Esophagus squamous epithelium (tissue), 5 donors: ENCODE data around the gene DRAXIN. TPM values are rescaled to one million over a fixed set of nuclear protein-coding genes. Genes with fewer than 3 reads are reported as not detected.

Experiments used
- DNase-seq: peaks from one replicate; lab custom pipeline; 2025; lab: John Stamatoyannopoulos, UW
- H3K27ac ChIP-seq, 4 donors: fragments of 200-600 bp; sonication (generic); one replicate each; pipeline ENCODE4 v1.5.1; 2016 to 2019; ENCODE audit warnings: mild to moderate bottlenecking in 1 of 4
- H3K27me3 ChIP-seq, 4 donors: fragments of 200-600 bp; sonication (generic); 1 replicate in 3 of 4; 2 replicates in 1 of 4; pipeline versions ENCODE4 v1.5.1 to v1.6.0; 2017 to 2021; ENCODE audit warnings: antibody characterized with exemption in 1 of 4
- H3K36me3 ChIP-seq, 3 donors: fragments of 200-600 bp; sonication (generic); one replicate each; pipeline ENCODE4 v1.5.1; 2016 to 2019
- H3K4me1 ChIP-seq, 3 donors: fragments of 200-600 bp; sonication (generic); one replicate each; pipeline ENCODE4 v1.5.1; 2017 to 2019
- H3K4me3 ChIP-seq, 4 donors: fragments of 200-600 bp; sonication (generic); 1 replicate in 3 of 4; 2 replicates in 1 of 4; pipeline ENCODE4 v1.5.1; 2016 to 2019; ENCODE audit warnings: mild to moderate bottlenecking in 2 of 4, moderate library complexity in 1 of 4
- H3K9me3 ChIP-seq, 3 donors: fragments of 200-600 bp; sonication (generic); one replicate each; pipeline ENCODE4 v1.5.1; 2016 to 2019
- POLR2A ChIP-seq, 4 donors: fragments of 450-650 bp; IDR thresholded peaks; one replicate each; pipeline ENCODE4 v1.6.1; 2017; ENCODE audit warnings: antibody characterized with exemption in 4 of 4, mild to moderate bottlenecking in 4 of 4, moderate library complexity in 3 of 4
- WGBS, 2 donors: methylation state at CpG; one replicate each; pipeline ENCODE4 v1.1.5; 2018; 5-methylcytosine and 5-hydroxymethylcytosine counted together
- intact Hi-C: fragments of 100-400 bp; cut with DNase I; formaldehyde crosslinking; loops from one replicate; pipeline ENCODE4 v1.15.0; 2022
- total RNA-seq, 4 donors: library from RNA; depleted of rRNA; stranded (reverse); fragments of >200 nt; gene quantifications; one replicate each; pipeline ENCODE4 v1.1.0, GENCODE V29; 2016
- TF ChIP-seq, protein P1 (sequence below), 6 experiments: fragments of 450-650 bp in 4 of 6; fragments of 200-600 bp in 2 of 6; sonication (generic) in 2 of 6; IDR thresholded peaks; one replicate each; pipeline ENCODE4 v1.5.1; 2016 to 2019; ENCODE audit warnings: antibody characterized with exemption in 6 of 6, mild to moderate bottlenecking in 4 of 6, moderate library complexity in 4 of 6
- donor health status: DM: yes; HTN: yes; CAD: no.

Gene DRAXIN
- total RNA-seq, 4 donors from 2014 or later, result not detected

DNA sequence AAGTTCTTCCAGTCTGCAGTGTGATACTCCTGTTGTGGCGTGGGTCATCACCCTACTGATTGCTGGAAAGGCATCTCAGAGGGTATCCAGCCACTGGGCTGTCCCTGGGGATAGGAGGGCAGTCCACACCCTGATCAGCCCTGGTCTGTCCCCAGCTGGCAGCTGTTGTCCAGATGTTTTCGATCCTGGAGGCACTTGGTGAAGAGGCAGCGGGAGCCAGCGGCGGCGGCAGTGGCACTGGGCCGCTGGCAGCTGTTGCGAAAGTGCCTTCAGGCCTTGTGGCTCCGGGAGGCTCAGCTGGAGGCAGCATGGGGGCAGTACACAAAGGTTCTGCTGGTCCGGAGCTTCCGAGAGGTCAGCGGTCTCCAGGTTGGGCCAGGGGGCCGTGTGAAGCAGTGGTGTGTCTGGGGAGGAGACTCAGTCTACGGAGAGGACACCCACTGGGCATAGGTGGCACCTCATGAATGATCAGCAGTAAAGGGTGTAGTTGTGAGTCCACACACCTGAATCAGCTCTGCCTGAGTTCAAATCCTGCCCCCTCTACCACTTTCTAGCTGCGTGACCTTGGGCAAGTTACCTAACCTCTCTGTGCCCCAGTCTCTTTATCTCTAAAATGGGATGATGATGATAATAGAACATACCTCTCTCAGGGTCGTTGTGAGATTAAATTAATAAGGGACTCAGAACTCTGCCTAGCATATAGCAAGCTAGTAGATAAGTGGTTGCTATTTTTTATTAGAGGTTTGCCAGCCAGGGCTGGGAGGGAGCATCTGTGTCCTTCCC is 76.6 kb downstream of the DRAXIN start:
- Histone ChIP-seq H3K27me3 (peaks cover 0 to 22% (median 0%) of the 10 kb centered on the region in 4 donors), H3K4me3 (no peak overlapping the region), H3K36me3 (no peaks in the 10 kb centered on the region), H3K27ac (no peak overlapping the region), H3K4me1 (peaks cover 0 to 4% (median 0%) of the 10 kb centered on the region in 3 donors), H3K9me3 (no peaks in the 10 kb centered on the region)
- 69 to 94% methylated on average over 7 of the region's 16 CpGs for WGBS, 2 donors
- intact Hi-C loops, result no loop called here
- DNase-seq, result no peak
- TF ChIP-seq POLR2A (IDR thresholded peaks at IDR 0.05), result no peak
- TF ChIP-seq, protein P1, sequence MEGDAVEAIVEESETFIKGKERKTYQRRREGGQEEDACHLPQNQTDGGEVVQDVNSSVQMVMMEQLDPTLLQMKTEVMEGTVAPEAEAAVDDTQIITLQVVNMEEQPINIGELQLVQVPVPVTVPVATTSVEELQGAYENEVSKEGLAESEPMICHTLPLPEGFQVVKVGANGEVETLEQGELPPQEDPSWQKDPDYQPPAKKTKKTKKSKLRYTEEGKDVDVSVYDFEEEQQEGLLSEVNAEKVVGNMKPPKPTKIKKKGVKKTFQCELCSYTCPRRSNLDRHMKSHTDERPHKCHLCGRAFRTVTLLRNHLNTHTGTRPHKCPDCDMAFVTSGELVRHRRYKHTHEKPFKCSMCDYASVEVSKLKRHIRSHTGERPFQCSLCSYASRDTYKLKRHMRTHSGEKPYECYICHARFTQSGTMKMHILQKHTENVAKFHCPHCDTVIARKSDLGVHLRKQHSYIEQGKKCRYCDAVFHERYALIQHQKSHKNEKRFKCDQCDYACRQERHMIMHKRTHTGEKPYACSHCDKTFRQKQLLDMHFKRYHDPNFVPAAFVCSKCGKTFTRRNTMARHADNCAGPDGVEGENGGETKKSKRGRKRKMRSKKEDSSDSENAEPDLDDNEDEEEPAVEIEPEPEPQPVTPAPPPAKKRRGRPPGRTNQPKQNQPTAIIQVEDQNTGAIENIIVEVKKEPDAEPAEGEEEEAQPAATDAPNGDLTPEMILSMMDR (IDR thresholded peaks at IDR 0.05), result no peak

DNA sequence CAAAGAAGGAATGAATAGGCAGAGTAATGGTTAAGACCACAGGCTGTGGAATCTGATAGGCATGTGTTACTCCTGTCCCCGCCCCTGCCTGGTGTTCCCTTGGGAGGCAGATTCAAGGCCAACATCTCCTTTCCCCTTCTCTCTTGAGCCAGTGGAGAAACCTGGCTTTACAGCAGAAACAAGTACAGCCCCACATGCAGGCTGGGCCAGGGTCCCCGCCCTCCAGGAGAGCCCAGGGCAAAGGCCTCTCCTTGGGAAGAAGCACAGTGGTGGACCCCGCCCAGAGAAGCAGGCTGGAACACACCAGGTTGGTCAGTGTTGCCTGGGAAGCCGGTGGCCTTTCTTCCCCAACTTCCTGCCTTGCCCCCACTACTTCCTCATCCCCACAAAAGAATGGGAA is 77.3 kb downstream of the DRAXIN start:
- DNase-seq, result no peak
- Histone ChIP-seq H3K27ac (no peak overlapping the region), H3K27me3 (peaks cover 0 to 18% (median 0%) of the 10 kb centered on the region in 4 donors), H3K36me3 (no peaks in the 10 kb centered on the region), H3K9me3 (no peaks in the 10 kb centered on the region), H3K4me3 (no peak overlapping the region), H3K4me1 (peaks cover 0 to 4% (median 0%) of the 10 kb centered on the region in 3 donors)
- intact Hi-C loops, result no loop called here
- WGBS, 2 donors, result 0 to 40% methylated on average over 1 to 2 of the region's 4 CpGs
- no peak for TF ChIP-seq POLR2A (IDR thresholded peaks at IDR 0.05)
- TF ChIP-seq, protein P1 (IDR thresholded peaks at IDR 0.05), result no peak

DNA sequence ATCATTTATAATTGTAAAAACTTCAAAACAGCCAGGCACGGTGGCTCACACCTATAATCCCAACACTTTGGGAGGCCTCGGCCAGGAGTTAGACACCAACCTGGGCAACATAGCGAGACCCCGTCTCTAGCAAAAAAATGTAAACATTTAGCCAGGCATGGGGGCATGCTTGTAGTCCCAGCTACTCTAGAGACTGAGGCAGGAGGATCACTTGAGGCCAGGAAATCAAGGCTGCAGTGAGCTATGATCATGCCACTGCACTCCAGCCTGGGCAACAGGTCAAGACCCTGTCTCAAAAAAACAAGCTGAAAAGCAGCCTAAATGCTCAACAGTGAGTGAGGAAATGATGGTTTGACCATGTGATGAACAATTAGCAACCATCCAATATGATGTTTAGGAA is 77.8 kb downstream of the DRAXIN start:
- H3K27me3 ChIP-seq, result peaks cover 0 to 16% (median 0%) of the 10 kb centered on the region in 4 donors
- WGBS, 2 donors, result 50 to 71% methylated on average over 3 to 4 of the region's 4 CpGs

DNA sequence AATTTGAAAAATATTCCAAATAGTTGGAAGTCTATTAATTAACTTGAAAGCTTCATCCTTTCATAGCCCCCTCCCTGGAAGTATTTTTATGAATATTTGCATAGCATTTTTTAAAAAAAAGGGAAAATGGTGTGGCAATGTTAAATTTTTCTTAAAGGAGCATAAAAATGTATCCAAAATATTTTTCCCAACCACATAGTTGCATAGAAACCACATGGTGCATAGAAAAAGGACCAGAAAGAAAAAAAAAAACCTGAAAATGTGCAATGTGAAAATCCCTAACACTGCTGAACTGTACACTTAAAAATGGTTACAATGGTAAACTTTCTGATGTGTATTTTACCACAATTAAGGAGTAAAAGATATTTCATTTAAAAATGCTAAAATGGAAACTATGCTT is 78.5 kb downstream of the DRAXIN start:
- intact Hi-C loops, result no loop called here
- H3K27ac ChIP-seq, result no peak overlapping the region
- TF ChIP-seq POLR2A (IDR thresholded peaks at IDR 0.05), result no peak
- TF ChIP-seq, protein P1 (IDR thresholded peaks at IDR 0.05), result no peak
- no peaks in the 10 kb centered on the region for H3K36me3 ChIP-seq
- no peaks in the 10 kb centered on the region for H3K4me1 ChIP-seq
- H3K9me3 ChIP-seq, result no peaks in the 10 kb centered on the region
- no peak for DNase-seq
- H3K27me3 ChIP-seq, result peaks cover 0 to 16% (median 0%) of the 10 kb centered on the region in 4 donors
- H3K4me3 ChIP-seq, result no peak overlapping the region

More for the DNA sequence above, 77.8 kb downstream of the DRAXIN start:
- H3K36me3 ChIP-seq, result no peaks in the 10 kb centered on the region
- no peak overlapping the region for H3K27ac ChIP-seq
- H3K4me1 ChIP-seq, result no peaks in the 10 kb centered on the region
- H3K9me3 ChIP-seq, result no peaks in the 10 kb centered on the region
- DNase-seq, result no peak
- intact Hi-C loops, result no loop called here
- TF ChIP-seq, protein P1 (IDR thresholded peaks at IDR 0.05), result no peak
- no peak for TF ChIP-seq POLR2A (IDR thresholded peaks at IDR 0.05)
- H3K4me3 ChIP-seq, result no peak overlapping the region

DNA sequence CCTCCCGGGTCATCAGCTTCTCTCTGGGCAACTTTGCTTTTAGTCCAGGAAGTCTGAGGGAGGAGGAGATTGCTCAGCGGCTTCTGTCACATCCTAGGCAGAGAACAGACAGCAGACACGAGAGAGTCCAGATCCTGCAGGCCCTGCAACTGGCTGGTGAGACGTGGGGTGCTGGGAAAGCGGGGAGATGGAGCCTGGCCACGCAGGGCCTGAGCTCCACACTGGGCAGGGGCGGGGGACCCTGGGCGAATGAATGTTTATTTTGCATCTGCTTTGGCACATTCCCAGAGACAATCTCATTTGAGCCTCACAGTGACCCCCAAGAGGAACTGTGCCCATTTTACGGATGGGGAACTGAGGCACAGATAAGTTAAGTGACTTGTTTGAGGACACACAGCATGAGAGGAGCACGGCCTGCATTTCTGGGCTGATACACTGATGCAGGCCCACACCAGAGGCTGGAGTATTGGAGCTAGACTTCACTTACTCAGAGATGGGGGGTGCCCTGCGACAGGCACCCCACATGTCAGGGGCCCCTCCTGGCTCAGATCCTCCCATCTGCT is 80.1 kb downstream of the DRAXIN start:
- Histone ChIP-seq H3K9me3 (no peaks in the 10 kb centered on the region), H3K27ac (no peak overlapping the region), H3K27me3 (peaks cover 0 to 5% (median 0%) of the 10 kb centered on the region in 4 donors), H3K4me1 (no peaks in the 10 kb centered on the region), H3K4me3 (no peak overlapping the region), H3K36me3 (no peaks in the 10 kb centered on the region)
- TF ChIP-seq, protein P1 (IDR thresholded peaks at IDR 0.05), result no peak
- TF ChIP-seq POLR2A (IDR thresholded peaks at IDR 0.05), result no peak
- no peak for DNase-seq
- WGBS, 2 donors, result 62 to 64% methylated on average over 8 of the region's 11 CpGs
- intact Hi-C loops, result no loop called here
